Mesenchymal stem cell (in vitro differentiated cells and primary cell): ENCODE measurements around the gene SCFD2.

ENCODE experiments used
- DNase-seq: peaks from one replicate; pipeline ENCODE4 v3.0.0-alpha.2; 2013
- H2AFZ ChIP-seq: one replicate; pipeline ENCODE4 v1.6.1; 2013; ENCODE audit warnings: low read depth, mild to moderate bottlenecking, control low read depth, inconsistent platforms, low read length, moderate library complexity
- H2AK5ac ChIP-seq: 2 replicates; pipeline ENCODE4 v1.6.1; 2013; ENCODE audit warnings: low read length, moderate library complexity, mild to moderate bottlenecking, inconsistent platforms; ENCODE audit not compliant: severe bottlenecking
- H2BK120ac ChIP-seq: one replicate; pipeline ENCODE4 v1.6.1; 2013; ENCODE audit warnings: low read depth, mild to moderate bottlenecking, inconsistent platforms, low read length, moderate library complexity
- H2BK12ac ChIP-seq, 2 experiments: one replicate each; pipeline ENCODE4 v1.6.1; 2013; ENCODE audit warnings: inconsistent platforms in 2 of 2, low read length in 2 of 2, mild to moderate bottlenecking in 2 of 2, moderate library complexity in 2 of 2, control low read depth in 1 of 2
- H2BK15ac ChIP-seq: one replicate; pipeline ENCODE4 v1.6.1; 2013; ENCODE audit warnings: mild to moderate bottlenecking, low read depth, inconsistent platforms; ENCODE audit not compliant: poor library complexity, severe bottlenecking
- H2BK5ac ChIP-seq: 2 replicates; pipeline ENCODE4 v1.6.1; 2013; ENCODE audit warnings: low read depth, mild to moderate bottlenecking, low read length, control low read depth, inconsistent platforms; ENCODE audit not compliant: poor library complexity, severe bottlenecking
- H3K14ac ChIP-seq, 2 experiments: one replicate each; pipeline ENCODE4 v1.6.1; 2013; ENCODE audit warnings: inconsistent platforms in 2 of 2, low read length in 2 of 2, control low read depth in 1 of 2, mild to moderate bottlenecking in 1 of 2, moderate library complexity in 1 of 2
- H3K18ac ChIP-seq, 2 experiments: one replicate each; pipeline ENCODE4 v1.6.1; 2013; ENCODE audit warnings: inconsistent platforms in 2 of 2, low read length in 2 of 2, control low read depth in 1 of 2, low read depth in 1 of 2, mild to moderate bottlenecking in 1 of 2
- H3K23ac ChIP-seq, 2 experiments: one replicate each; pipeline ENCODE4 v1.6.1; 2013; ENCODE audit warnings: inconsistent platforms in 2 of 2, low read length in 2 of 2, mild to moderate bottlenecking in 2 of 2, moderate library complexity in 2 of 2, control low read depth in 1 of 2
- H3K27ac ChIP-seq: 2 replicates; pipeline ENCODE4 v1.5.1; 2013; ENCODE audit warnings: mild to moderate bottlenecking, moderate library complexity, low read length, control low read depth, inconsistent platforms; ENCODE audit not compliant: poor library complexity, severe bottlenecking
- H3K27me3 ChIP-seq, 2 experiments: 2 replicates each; pipeline versions ENCODE4 v1.6.1 to v1.7.0; 2013; ENCODE audit warnings: low read length in 2 of 2, mild to moderate bottlenecking in 2 of 2, moderate library complexity in 2 of 2, control low read depth in 1 of 2, inconsistent platforms in 1 of 2; ENCODE audit not compliant: control insufficient read depth in 1 of 2, insufficient read depth in 1 of 2
- H3K36me3 ChIP-seq, 2 experiments: 2 replicates each; pipeline versions ENCODE4 v1.6.1 to v1.7.0; 2013; ENCODE audit warnings: low read length in 2 of 2, control low read depth in 1 of 2, inconsistent platforms in 1 of 2, low read depth in 1 of 2, mild to moderate bottlenecking in 1 of 2; ENCODE audit not compliant: insufficient read depth in 2 of 2, control insufficient read depth in 1 of 2
- H3K4ac ChIP-seq, 2 experiments: one replicate each; pipeline ENCODE4 v1.6.1; 2013; ENCODE audit warnings: inconsistent platforms in 2 of 2, low read length in 2 of 2, mild to moderate bottlenecking in 2 of 2, moderate library complexity in 2 of 2, control low read depth in 1 of 2, low read depth in 1 of 2
- H3K4me1 ChIP-seq: 2 replicates; pipeline ENCODE4 v1.6.1; 2013; ENCODE audit warnings: low read depth, low read length, control low read depth; ENCODE audit not compliant: control insufficient read depth, insufficient read depth
- H3K4me2 ChIP-seq: 2 replicates; pipeline ENCODE4 v1.6.1; 2013; ENCODE audit warnings: low read length, mild to moderate bottlenecking, inconsistent platforms; ENCODE audit not compliant: poor library complexity, severe bottlenecking
- H3K4me3 ChIP-seq, 2 experiments: 2 replicates each; pipeline versions ENCODE4 v1.5.1 to v1.7.0; 2013; ENCODE audit warnings: low read length in 2 of 2, mild to moderate bottlenecking in 2 of 2, control low read depth in 1 of 2, low read depth in 1 of 2; ENCODE audit not compliant: insufficient read depth in 1 of 2
- H3K79me1 ChIP-seq: replicated peaks from 2 replicates; pipeline ENCODE4 v1.6.1; 2013; ENCODE audit warnings: mild to moderate bottlenecking, control low read depth, low read length, inconsistent platforms; ENCODE audit not compliant: poor library complexity, severe bottlenecking
- H3K9ac ChIP-seq: 2 replicates; pipeline ENCODE4 v1.7.0; 2013; ENCODE audit warnings: mild to moderate bottlenecking, low read length, moderate library complexity
- H3K9me3 ChIP-seq: 2 replicates; pipeline ENCODE4 v1.7.0; 2013; ENCODE audit warnings: mild to moderate bottlenecking, low read length; ENCODE audit not compliant: control insufficient read depth
- H4K8ac ChIP-seq: one replicate; pipeline ENCODE4 v1.6.1; 2013; ENCODE audit warnings: inconsistent platforms, mild to moderate bottlenecking, low read length, moderate library complexity
- H4K91ac ChIP-seq: one replicate; pipeline ENCODE4 v1.6.1; 2013; ENCODE audit warnings: mild to moderate bottlenecking, low read length, inconsistent platforms
- WGBS: methylation state at CpG from one replicate; pipeline ENCODE4 v1.1.7; 2013; ENCODE audit warnings: mixed read lengths; 5-methylcytosine and 5-hydroxymethylcytosine counted together

Gene SCFD2

GRCh38 chr4:52931243-52931642, 434.6 kb downstream of the SCFD2 start:
- Histone ChIP-seq H3K4ac (no peak overlapping the region), H3K36me3 (no peaks in the 10 kb centered on the region), H3K27ac (no peak overlapping the region), H3K4me3 (no peak overlapping the region), H3K27me3 (no peaks in the 10 kb centered on the region), H3K9me3 (no peaks in the 10 kb centered on the region), H2BK12ac (no peak overlapping the region), H2AFZ (no peak overlapping the region), H4K8ac (no peak overlapping the region), H4K91ac (no peak overlapping the region), H3K9ac (no peak overlapping the region), H2BK120ac (no peak overlapping the region), H2BK5ac (no peak overlapping the region), H2AK5ac (no peak overlapping the region), H3K14ac (no peak overlapping the region), H3K4me2 (no peak overlapping the region), H3K4me1 (peaks cover 2% of the 10 kb centered on the region), H3K23ac (no peak overlapping the region), H3K79me1 (peaks cover 2% of the 10 kb centered on the region), H2BK15ac (no peak overlapping the region), H3K18ac (no peak overlapping the region)
- 92% methylated on average over 2 of the region's 4 CpGs for WGBS
- DNase-seq: no peak

- Histone ChIP-seq H2BK5ac (no peak overlapping the region), H3K9ac (no peak overlapping the region), H3K27me3 (no peaks in the 10 kb centered on the region), H3K9me3 (no peaks in the 10 kb centered on the region), H3K4ac (no peak overlapping the region), H3K23ac (no peak overlapping the region), H3K79me1 (no peaks in the 10 kb centered on the region), H2AK5ac (no peak overlapping the region), H2AFZ (no peak overlapping the region), H3K27ac (no peak overlapping the region), H2BK12ac (no peak overlapping the region), H3K14ac (peak overlapping the region in 1 of 2 experiments; percentile 31), H4K91ac (no peak overlapping the region), H3K36me3 (peaks cover 0 to 3% of the 10 kb centered on the region in 2 experiments), H3K4me1 (peaks cover 8% of the 10 kb centered on the region), H2BK120ac (no peak overlapping the region), H3K18ac (peak overlapping the region in 1 of 2 experiments; percentile 24), H3K4me3 (no peak overlapping the region), H3K4me2 (no peak overlapping the region), H4K8ac (no peak overlapping the region), H2BK15ac (no peak overlapping the region)
- no peak for DNase-seq
- WGBS: no CpG with 5 or more reads among the region's 9 CpGs
Observed at GRCh38 chr4:52926196-52926974, 439.5 kb downstream of the SCFD2 start.

GRCh38 chr4:52925531-52925968, 440.3 kb downstream of the SCFD2 start:
- H2BK5ac ChIP-seq: no peak overlapping the region
- H3K27ac ChIP-seq: no peak overlapping the region
- H2AK5ac ChIP-seq: peak overlapping the region; percentile 49
- H3K79me1 ChIP-seq: no peaks in the 10 kb centered on the region
- 46% methylated on average over 3 of the region's 3 CpGs for WGBS
- H3K4me1 ChIP-seq: peaks cover 7% of the 10 kb centered on the region
- H2BK12ac ChIP-seq: no peak overlapping the region
- H3K14ac ChIP-seq: no peak overlapping the region
- H4K91ac ChIP-seq: no peak overlapping the region
- no peaks in the 10 kb centered on the region for H3K27me3 ChIP-seq
- H3K4ac ChIP-seq: no peak overlapping the region
- H3K23ac ChIP-seq: no peak overlapping the region
- no peak overlapping the region for H2BK120ac ChIP-seq
- DNase-seq: peak; percentile 16
- peaks cover 0 to 3% of the 10 kb centered on the region in 2 experiments for H3K36me3 ChIP-seq
- no peak overlapping the region for H4K8ac ChIP-seq
- H3K4me3 ChIP-seq: no peak overlapping the region
- H3K9ac ChIP-seq: no peak overlapping the region
- H3K4me2 ChIP-seq: no peak overlapping the region
- no peak overlapping the region for H3K18ac ChIP-seq
- H2BK15ac ChIP-seq: no peak overlapping the region
- no peak overlapping the region for H2AFZ ChIP-seq
- no peaks in the 10 kb centered on the region for H3K9me3 ChIP-seq

- H3K4me2 ChIP-seq: no peak overlapping the region
- H4K91ac ChIP-seq: no peak overlapping the region
- H3K4me1 ChIP-seq: no peaks in the 10 kb centered on the region
- no peak overlapping the region for H2BK5ac ChIP-seq
- no peak overlapping the region for H2BK15ac ChIP-seq
- H2BK12ac ChIP-seq: no peak overlapping the region
- H2AK5ac ChIP-seq: no peak overlapping the region
- H3K79me1 ChIP-seq: no peaks in the 10 kb centered on the region
- H3K18ac ChIP-seq: no peak overlapping the region
- H2BK120ac ChIP-seq: no peak overlapping the region
- H3K27ac ChIP-seq: no peak overlapping the region
- no peak overlapping the region for H3K23ac ChIP-seq
- H3K4ac ChIP-seq: no peak overlapping the region
- H4K8ac ChIP-seq: no peak overlapping the region
- 94% methylated on average over 2 of the region's 2 CpGs for WGBS
- H2AFZ ChIP-seq: no peak overlapping the region
- no peak overlapping the region for H3K4me3 ChIP-seq
- no peak overlapping the region for H3K9ac ChIP-seq
- no peak overlapping the region for H3K14ac ChIP-seq
- no peak for DNase-seq
- no peaks in the 10 kb centered on the region for H3K9me3 ChIP-seq
- no peaks in the 10 kb centered on the region for H3K27me3 ChIP-seq
- peaks cover 0 to 7% of the 10 kb centered on the region in 2 experiments for H3K36me3 ChIP-seq
Observed at GRCh38 chr4:52919461-52919860, 446.4 kb downstream of the SCFD2 start.
